ENCODE measurements around the gene ATE1. TPM values are rescaled to one million over a fixed set of nuclear protein-coding genes. Genes with fewer than 3 reads are reported as not detected.

Gene ATE1
- total RNA-seq, 1 experiment from 2014 or later = 23.8 TPM

DNA sequence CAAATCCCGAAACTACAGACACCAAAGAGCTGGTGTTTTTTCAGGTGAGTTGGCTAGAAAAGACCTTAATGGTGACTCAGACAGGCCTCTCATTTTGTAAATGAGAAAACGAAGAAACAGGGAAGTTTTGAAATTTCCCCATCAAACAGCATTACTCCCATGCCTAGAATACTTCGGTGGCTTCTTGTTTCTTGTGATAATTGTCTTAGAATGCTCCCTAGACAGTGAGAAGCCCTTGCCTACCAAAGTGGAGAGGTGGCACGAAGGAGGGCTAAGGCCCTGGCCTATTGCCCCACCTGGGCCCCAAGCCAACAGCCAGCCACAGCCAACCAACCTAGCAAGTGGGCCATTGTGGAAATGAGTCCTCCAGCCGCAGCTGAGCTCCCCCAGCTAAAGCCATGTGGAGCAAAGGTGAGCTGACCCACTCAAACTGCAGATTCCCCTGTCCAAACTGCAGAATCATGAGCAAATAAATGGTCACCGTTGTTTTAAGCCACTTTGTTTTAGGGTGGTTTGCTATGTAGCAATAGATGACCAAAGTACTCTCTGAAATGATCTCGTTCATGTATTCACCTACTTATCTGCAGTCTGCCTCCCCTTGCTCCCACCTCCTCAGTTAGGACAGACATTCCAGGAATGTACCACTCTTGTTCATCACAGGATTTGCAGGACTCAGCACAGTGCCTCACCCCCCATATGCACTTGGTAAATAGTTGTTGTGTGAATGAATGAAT, 231.9 kb downstream of the ATE1 start (continued):
- TF ChIP-seq, protein P1, sequence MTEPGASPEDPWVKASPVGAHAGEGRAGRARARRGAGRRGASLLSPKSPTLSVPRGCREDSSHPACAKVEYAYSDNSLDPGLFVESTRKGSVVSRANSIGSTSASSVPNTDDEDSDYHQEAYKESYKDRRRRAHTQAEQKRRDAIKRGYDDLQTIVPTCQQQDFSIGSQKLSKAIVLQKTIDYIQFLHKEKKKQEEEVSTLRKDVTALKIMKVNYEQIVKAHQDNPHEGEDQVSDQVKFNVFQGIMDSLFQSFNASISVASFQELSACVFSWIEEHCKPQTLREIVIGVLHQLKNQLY (CRISPR knock-in tag; IDR thresholded peaks at IDR 0.05) = no peak
- TF ChIP-seq JAZF1 (CRISPR knock-in tag; IDR thresholded peaks at IDR 0.05) = no peak
- TF ChIP-seq ZNF396 (CRISPR knock-in tag; IDR thresholded peaks at IDR 0.05; ENCODE audit: borderline replicate concordance) = no peak
- TF ChIP-seq, protein P2, sequence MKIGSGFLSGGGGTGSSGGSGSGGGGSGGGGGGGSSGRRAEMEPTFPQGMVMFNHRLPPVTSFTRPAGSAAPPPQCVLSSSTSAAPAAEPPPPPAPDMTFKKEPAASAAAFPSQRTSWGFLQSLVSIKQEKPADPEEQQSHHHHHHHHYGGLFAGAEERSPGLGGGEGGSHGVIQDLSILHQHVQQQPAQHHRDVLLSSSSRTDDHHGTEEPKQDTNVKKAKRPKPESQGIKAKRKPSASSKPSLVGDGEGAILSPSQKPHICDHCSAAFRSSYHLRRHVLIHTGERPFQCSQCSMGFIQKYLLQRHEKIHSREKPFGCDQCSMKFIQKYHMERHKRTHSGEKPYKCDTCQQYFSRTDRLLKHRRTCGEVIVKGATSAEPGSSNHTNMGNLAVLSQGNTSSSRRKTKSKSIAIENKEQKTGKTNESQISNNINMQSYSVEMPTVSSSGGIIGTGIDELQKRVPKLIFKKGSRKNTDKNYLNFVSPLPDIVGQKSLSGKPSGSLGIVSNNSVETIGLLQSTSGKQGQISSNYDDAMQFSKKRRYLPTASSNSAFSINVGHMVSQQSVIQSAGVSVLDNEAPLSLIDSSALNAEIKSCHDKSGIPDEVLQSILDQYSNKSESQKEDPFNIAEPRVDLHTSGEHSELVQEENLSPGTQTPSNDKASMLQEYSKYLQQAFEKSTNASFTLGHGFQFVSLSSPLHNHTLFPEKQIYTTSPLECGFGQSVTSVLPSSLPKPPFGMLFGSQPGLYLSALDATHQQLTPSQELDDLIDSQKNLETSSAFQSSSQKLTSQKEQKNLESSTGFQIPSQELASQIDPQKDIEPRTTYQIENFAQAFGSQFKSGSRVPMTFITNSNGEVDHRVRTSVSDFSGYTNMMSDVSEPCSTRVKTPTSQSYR (CRISPR knock-in tag; IDR thresholded peaks at IDR 0.05) = no peak
- TF ChIP-seq, protein P3, sequence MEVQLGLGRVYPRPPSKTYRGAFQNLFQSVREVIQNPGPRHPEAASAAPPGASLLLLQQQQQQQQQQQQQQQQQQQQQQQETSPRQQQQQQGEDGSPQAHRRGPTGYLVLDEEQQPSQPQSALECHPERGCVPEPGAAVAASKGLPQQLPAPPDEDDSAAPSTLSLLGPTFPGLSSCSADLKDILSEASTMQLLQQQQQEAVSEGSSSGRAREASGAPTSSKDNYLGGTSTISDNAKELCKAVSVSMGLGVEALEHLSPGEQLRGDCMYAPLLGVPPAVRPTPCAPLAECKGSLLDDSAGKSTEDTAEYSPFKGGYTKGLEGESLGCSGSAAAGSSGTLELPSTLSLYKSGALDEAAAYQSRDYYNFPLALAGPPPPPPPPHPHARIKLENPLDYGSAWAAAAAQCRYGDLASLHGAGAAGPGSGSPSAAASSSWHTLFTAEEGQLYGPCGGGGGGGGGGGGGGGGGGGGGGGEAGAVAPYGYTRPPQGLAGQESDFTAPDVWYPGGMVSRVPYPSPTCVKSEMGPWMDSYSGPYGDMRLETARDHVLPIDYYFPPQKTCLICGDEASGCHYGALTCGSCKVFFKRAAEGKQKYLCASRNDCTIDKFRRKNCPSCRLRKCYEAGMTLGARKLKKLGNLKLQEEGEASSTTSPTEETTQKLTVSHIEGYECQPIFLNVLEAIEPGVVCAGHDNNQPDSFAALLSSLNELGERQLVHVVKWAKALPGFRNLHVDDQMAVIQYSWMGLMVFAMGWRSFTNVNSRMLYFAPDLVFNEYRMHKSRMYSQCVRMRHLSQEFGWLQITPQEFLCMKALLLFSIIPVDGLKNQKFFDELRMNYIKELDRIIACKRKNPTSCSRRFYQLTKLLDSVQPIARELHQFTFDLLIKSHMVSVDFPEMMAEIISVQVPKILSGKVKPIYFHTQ (CRISPR knock-in tag; IDR thresholded peaks at IDR 0.05) = no peak

DNA sequence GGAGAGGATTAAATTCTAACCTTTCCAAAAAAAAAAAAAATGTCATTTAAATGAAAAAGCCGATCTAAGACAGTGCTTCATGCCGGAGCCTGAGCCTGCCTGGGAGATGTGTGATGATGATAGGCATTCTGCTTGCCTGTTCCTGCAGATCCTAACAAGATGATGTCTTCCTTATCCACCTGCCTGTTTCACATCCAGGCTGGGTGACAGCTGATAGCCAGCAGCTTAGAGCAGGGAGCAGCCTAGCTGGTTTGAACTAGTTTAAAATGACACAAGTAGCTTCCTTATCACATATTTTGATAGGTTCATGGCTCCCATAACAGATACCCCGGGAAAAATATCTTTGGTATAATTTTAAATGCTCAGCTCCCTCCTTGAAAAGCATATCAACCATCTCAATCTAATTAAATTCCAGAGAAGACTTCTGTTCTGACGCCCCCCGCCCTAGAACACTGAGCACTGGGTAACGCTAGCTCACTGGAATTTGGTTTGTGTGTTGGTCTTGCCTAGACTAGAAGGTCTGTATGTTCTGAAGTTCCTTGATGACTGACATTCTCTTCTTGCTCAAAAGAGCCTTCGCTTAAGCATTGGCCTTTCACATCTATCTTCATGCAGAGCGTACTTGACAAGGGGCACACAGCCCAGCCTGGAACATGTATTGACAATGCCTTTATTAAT, 232.7 kb downstream of the ATE1 start:
- no peak for DNase-seq (ENCODE audit: low spot score)
- Mint-ChIP-seq H3K36me3 (peaks cover 9% of the 10 kb centered on the region; the same call in 1 of the 2 replicates), H3K4me1 (peaks cover 24% of the 10 kb centered on the region), H3K27ac (no peak overlapping the region), H3K9me3 (peaks cover 10% of the 10 kb centered on the region), H3K4me3 (no peak overlapping the region), H3K27me3 (ENCODE audit: low read depth) (0 out of 2 replicates have a peak, but pooled peaks cover 3% of the 10 kb centered on the region)
- ChIA-PET CTCF (interaction anchor here (1.2 kb wide), 1 partner anchor 32 kb away, joined by 3 read pairs; no protein-coding TSS in a partner anchor), POLR2A (no interaction called here)
- TF ChIP-seq, protein P2 (CRISPR knock-in tag; IDR thresholded peaks at IDR 0.05) = no peak
- no peak for TF ChIP-seq ESRRA (CRISPR knock-in tag; IDR thresholded peaks at IDR 0.05; ENCODE audit: borderline replicate concordance)
- no peak for TF ChIP-seq HMGA2 (CRISPR knock-in tag; IDR thresholded peaks at IDR 0.05)
- TF ChIP-seq EMX1 (CRISPR knock-in tag; IDR thresholded peaks at IDR 0.05) = no peak
- TF ChIP-seq ZNF317 (CRISPR knock-in tag; IDR thresholded peaks at IDR 0.05; ENCODE audit: borderline replicate concordance, low read depth) = no peak
- no peak for TF ChIP-seq ETV6 (CRISPR knock-in tag; IDR thresholded peaks at IDR 0.05)
- TF ChIP-seq, protein P4, sequence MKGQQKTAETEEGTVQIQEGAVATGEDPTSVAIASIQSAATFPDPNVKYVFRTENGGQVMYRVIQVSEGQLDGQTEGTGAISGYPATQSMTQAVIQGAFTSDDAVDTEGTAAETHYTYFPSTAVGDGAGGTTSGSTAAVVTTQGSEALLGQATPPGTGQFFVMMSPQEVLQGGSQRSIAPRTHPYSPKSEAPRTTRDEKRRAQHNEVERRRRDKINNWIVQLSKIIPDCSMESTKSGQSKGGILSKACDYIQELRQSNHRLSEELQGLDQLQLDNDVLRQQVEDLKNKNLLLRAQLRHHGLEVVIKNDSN (CRISPR knock-in tag; IDR thresholded peaks at IDR 0.05) = no peak
- no peak for TF ChIP-seq JUN (CRISPR knock-in tag; IDR thresholded peaks at IDR 0.05)
- no peak for ATAC-seq

Data from WTC11 (cell line).